HEK293T (cell line): ENCODE data around the gene TMEM143.
"Not testable (repeated sequence)": the region's sequence is repeated elsewhere in the genome, so short reads cannot be mapped to it uniquely, and the experiment has no call there.

Experiments
- HDGF ChIP-seq: fragments of 450-650 bp; IDR thresholded peaks from 2 replicates; pipeline ENCODE4 v1.6.1; 2017; ENCODE audit warnings: antibody characterized with exemption, borderline replicate concordance
- SUZ12 ChIP-seq: fragments of 450-650 bp; IDR thresholded peaks from 2 replicates; pipeline ENCODE4 v1.6.1; 2016; ENCODE audit warnings: mild to moderate bottlenecking

GRCh38 chr19:48371771-48372170 lies 8.0 kb upstream of the TMEM143 start:
- TF ChIP-seq SUZ12, HDGF: not testable (repeated sequence)
